Thyroid gland (tissue), 4 donors: ENCODE results near the gene TSTD1.

ENCODE experiments used
- CTCF ChIP-seq, 6 experiments: fragments of 200-600 bp in 3 of 6; fragments of 450-650 bp in 3 of 6; sonication (generic) in 3 of 6; IDR thresholded peaks; one replicate each; pipeline ENCODE4 v1.5.1; 2016 to 2019; ENCODE audit warnings: antibody characterized with exemption in 6 of 6, mild to moderate bottlenecking in 2 of 6, inconsistent platforms in 1 of 6, moderate library complexity in 1 of 6
- POLR2A ChIP-seq, 2 donors: fragments of 450-650 bp; IDR thresholded peaks; one replicate each; pipeline ENCODE4 v1.6.1; 2017; ENCODE audit warnings: antibody characterized with exemption in 2 of 2, mild to moderate bottlenecking in 2 of 2, moderate library complexity in 1 of 2

GRCh38 chr1:161077426-161077825, 38.7 kb upstream of the TSTD1 start:
- no peak for TF ChIP-seq CTCF (IDR thresholded peaks at IDR 0.05)
- TF ChIP-seq POLR2A (IDR thresholded peaks at IDR 0.05) = no peak
